ENCODE data around the gene KRTAP4-11.

- no peak for TF ChIP-seq CTCF (IDR thresholded peaks at IDR 0.05; ENCODE audit: low read depth, low read length)
- no peak for TF ChIP-seq EZH2phosphoT487 (IDR thresholded peaks at IDR 0.05; ENCODE audit: low read depth)
These were observed 42.5 kb upstream of the KRTAP4-11 start, which contains the start of gene KRTAP4-4 for GRCh38 chr17:41160648-41161047.
